Ovary (tissue), 9 donors: ENCODE measurements around the gene OBSCN. TPM values are rescaled to one million over a fixed set of nuclear protein-coding genes. Genes with fewer than 3 reads are reported as not detected.
A peak's percentile ranks its signal among the peaks of the same experiment; 100 is the strongest.

Experiments
- DNase-seq, 5 donors: peaks; one replicate each; pipeline ENCODE4 v3.0.0-alpha.2; 2019 to 2020
- H3K27ac ChIP-seq, 2 donors: fragments of 200-600 bp; one replicate each; pipeline versions ENCODE4 v1.5.1 to v1.8.0; 2019 to 2022
- H3K27me3 ChIP-seq: fragments of 200-600 bp; one replicate; pipeline ENCODE4 v1.8.0; 2022
- H3K36me3 ChIP-seq: fragments of 200-600 bp; sonication (generic); one replicate; pipeline ENCODE4 v1.5.1; 2019
- H3K4me1 ChIP-seq: one replicate; pipeline ENCODE4 v1.8.1; 2013; ENCODE audit warnings: mild to moderate bottlenecking, moderate library complexity; ENCODE audit not compliant: insufficient read depth
- H3K4me3 ChIP-seq: fragments of 200-600 bp; sonication (generic); one replicate; pipeline ENCODE4 v1.5.1; 2017
- H3K9me3 ChIP-seq, 2 donors: fragments of 200-600 bp in 1 of 2; sonication (generic) in 1 of 2; one replicate each; pipeline versions ENCODE4 v1.5.1 to v1.8.1; 2013 to 2019; ENCODE audit warnings: mild to moderate bottlenecking in 1 of 2, moderate library complexity in 1 of 2
- EP300 ChIP-seq: sonication (generic); formaldehyde crosslinking; IDR thresholded peaks from one replicate; pipeline ENCODE4 v1.6.1; 2017; ENCODE audit warnings: antibody characterized with exemption
- POLR2A ChIP-seq: fragments of 450-650 bp; IDR thresholded peaks from one replicate; pipeline ENCODE4 v1.6.1; 2017; ENCODE audit warnings: antibody characterized with exemption, mild to moderate bottlenecking, moderate library complexity
- WGBS, 3 donors: extraction: QIAGEN DNeasy Blood & Tissue Kit in 1 of 3; methylation state at CpG; one replicate each; pipeline versions ENCODE4 v1.1.5 to v1.1.7; 2013 to 2017; 5-methylcytosine and 5-hydroxymethylcytosine counted together
- intact Hi-C, 4 donors: fragments of 100-400 bp; cut with DNase I; formaldehyde crosslinking; loops; one replicate each; pipeline versions ENCODE4 v1.11.0 to v1.15.1; 2022 to 2023
- polyA plus RNA-seq, 2 donors: library from polyadenylated mRNA; stranded (reverse); fragments of 200-250 nt in 1 of 2; fragments of 350-450 nt in 1 of 2; fragmentation: Illumina TruSeq in 1 of 2; extraction: RNeasy Lipid Tissue Mini Kit (QIAGEN cat#74804) in 1 of 2; gene quantifications; one replicate each; pipeline ENCODE4 v1.2.3, GENCODE V29; 2013 to 2014
- total RNA-seq, 7 donors: library from RNA; depleted of rRNA in 2 of 7; stranded (reverse); fragments of >200 nt in 2 of 7; fragmentation: NEBNext Ultra II Directional in 3 of 7; extraction: Animal tissue kit (Norgen Biotek cat#: 25700) in 3 of 7; gene quantifications; one replicate each; pipeline versions ENCODE4 v1.1.0 to v1.2.4, GENCODE V29; 2016 to 2023
- TF ChIP-seq, protein P1 (sequence below), 3 donors: fragments of 450-650 bp in 2 of 3; fragments of 200-600 bp in 1 of 3; IDR thresholded peaks; one replicate each; pipeline versions ENCODE4 v1.5.1 to v1.8.0; 2016 to 2022; ENCODE audit warnings: antibody characterized with exemption in 3 of 3, mild to moderate bottlenecking in 1 of 3
- donor health status: DM: no; HTN: no; CAD: no; lungs with moderate emphysema.
- donor health status: DM: no; HTN: no; CAD: no.
- donor health status: Bipolar disorder and iron deficiency.
- donor health status: DM: yes; HTN: yes; CAD: no.
- donor health status: DM: no; HTN: no; CAD: no.
- donor health status: DM: yes; HTN: yes; CAD: no.

The OBSCN gene
- total and polyA plus RNA-seq, 9 donors, result 3.5 to 37.1 (median 29.0) TPM

DNA sequence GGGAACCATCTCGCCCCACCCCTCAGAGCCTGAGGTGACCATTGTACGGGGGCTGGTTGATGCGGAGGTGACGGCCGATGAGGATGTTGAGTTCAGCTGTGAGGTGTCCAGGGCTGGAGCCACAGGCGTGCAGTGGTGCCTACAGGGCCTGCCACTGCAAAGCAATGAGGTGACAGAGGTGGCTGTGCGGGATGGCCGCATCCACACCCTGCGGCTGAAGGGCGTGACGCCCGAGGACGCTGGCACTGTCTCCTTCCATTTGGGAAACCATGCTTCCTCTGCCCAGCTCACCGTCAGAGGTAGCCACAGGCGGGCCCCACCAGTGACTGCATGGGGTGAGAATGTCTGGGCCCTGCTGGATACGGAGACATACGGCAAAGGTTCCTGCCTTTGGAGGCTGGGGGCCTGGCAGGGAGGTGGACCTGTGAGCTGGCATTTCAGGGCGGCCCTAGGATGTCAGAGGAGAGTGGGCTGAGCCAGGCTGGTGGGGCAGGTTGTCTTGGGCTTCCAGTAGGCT is 100.3 kb downstream of the OBSCN start:
- TF ChIP-seq, protein P1, sequence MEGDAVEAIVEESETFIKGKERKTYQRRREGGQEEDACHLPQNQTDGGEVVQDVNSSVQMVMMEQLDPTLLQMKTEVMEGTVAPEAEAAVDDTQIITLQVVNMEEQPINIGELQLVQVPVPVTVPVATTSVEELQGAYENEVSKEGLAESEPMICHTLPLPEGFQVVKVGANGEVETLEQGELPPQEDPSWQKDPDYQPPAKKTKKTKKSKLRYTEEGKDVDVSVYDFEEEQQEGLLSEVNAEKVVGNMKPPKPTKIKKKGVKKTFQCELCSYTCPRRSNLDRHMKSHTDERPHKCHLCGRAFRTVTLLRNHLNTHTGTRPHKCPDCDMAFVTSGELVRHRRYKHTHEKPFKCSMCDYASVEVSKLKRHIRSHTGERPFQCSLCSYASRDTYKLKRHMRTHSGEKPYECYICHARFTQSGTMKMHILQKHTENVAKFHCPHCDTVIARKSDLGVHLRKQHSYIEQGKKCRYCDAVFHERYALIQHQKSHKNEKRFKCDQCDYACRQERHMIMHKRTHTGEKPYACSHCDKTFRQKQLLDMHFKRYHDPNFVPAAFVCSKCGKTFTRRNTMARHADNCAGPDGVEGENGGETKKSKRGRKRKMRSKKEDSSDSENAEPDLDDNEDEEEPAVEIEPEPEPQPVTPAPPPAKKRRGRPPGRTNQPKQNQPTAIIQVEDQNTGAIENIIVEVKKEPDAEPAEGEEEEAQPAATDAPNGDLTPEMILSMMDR (IDR thresholded peaks at IDR 0.05), result no peak
- TF ChIP-seq EP300 (no peak), POLR2A (no peak)
- H3K9me3 ChIP-seq, result peaks cover 0 to 7% of the 10 kb centered on the region in 2 donors
- H3K4me3 ChIP-seq, result no peak overlapping the region
- no peaks in the 10 kb centered on the region for H3K4me1 ChIP-seq
- H3K27ac ChIP-seq, result no peak overlapping the region
- peak in 3 of 5 donors; percentile 10 to 17 (median 15) for DNase-seq
- H3K27me3 ChIP-seq, result no peaks in the 10 kb centered on the region
- intact Hi-C loops, result no loop called here
- WGBS, 3 donors, result 82 to 87% (median 86%) methylated on average over 18 of the region's 18 CpGs
- no peaks in the 10 kb centered on the region for H3K36me3 ChIP-seq

DNA sequence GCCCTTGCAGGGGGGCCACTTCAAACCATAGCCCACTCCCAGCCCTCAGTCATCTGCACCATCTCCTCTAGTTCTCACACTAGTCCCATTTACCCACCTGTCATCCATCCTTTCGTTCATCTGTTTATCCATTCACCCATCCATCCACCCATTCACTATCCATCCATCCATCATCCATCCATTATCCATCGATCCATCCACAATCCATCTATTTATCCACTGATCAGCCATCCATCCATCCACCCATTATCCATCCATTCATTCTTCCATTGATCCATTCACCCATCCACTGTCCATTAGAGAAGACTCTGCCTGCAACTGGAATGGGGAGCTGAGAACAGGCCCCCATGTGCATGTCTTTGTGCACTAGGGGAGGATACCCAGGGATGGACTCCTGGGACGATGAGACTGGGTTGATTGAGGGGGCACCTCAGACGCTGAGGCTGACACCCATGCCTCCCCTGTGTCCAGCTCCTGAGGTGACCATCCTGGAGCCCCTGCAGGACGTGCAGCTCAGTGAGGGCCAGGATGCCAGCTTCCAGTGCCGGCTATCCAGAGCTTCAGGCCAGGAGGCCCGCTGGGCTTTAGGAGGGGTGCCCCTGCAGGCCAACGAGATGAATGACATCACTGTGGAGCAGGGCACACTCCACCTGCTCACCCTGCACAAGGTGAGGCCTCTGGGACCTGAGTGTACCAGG is 100.9 kb downstream of the OBSCN start:
- 75 to 88% (median 84%) methylated on average over 8 of the region's 8 CpGs for WGBS, 3 donors
- Histone ChIP-seq H3K4me3 (no peak overlapping the region), H3K9me3 (peaks cover 0 to 7% of the 10 kb centered on the region in 2 donors), H3K4me1 (no peaks in the 10 kb centered on the region), H3K27ac (no peak overlapping the region), H3K36me3 (no peaks in the 10 kb centered on the region), H3K27me3 (no peaks in the 10 kb centered on the region)
- intact Hi-C loops, result no loop called here
- DNase-seq, result no peak
- TF ChIP-seq, protein P1 (IDR thresholded peaks at IDR 0.05), result no peak
- no peak for TF ChIP-seq POLR2A
- no peak for TF ChIP-seq EP300

DNA sequence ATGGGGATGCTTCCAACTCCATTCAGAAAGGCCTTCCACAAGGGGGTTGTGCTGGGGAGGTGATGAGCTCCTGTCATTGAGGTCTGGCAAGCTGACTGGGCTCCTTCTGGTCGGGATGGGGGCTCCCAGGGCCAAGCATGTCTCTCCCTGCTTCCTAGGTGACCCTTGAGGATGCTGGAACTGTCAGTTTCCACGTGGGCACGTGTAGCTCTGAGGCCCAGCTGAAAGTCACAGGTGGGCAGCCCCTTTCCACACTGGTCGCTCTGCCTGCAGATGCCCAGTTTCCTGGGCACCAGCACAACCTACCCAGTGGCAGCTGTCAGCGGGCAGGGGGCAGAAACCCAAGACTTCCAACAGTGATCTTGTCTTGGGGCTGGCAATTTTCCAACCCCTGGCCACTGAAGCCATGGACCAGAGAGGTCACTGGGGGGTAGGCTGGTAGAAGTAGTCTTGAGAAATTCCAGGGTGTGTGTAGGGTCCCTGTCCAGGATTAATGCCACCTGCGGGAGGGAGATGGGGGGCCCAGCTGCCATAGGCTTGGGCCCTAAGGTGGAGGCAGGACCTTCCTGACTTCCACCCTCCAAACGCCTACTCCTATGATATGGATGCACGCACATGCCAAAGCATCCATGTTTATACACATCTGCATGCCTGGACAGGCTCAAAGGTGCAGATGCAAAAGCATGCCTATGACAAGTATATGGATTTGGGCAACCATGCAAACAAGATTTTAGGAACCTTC is 101.7 kb downstream of the OBSCN start:
- H3K27me3 ChIP-seq, result no peaks in the 10 kb centered on the region
- intact Hi-C loops, result no loop called here

DNA sequence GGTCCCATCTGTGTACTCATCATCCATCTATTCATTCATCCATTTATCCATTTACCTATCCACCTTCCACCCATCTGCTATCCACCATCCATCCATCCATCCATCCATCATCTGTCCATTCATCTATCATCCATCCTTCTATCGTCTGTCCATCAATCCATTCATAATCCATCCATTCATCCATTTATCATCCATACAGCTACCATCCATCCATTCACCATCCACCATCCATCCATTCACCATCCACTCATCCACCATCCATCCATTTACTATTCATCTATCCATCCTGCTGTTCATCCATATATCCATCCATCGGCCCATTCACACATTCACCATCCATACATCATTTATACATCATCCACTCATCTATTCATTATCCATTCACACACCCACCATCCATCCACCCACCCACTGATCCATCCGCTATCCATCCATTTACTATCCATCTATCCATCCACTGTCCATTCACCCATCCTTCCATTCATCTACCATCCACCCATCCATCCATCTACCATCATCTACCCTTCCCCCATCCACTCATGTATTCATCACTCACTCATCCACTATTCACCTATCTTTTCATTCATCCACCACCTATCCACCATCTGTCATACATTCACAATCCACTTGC is 102.4 kb downstream of the OBSCN start:
- H3K36me3 ChIP-seq, result no peaks in the 10 kb centered on the region
- no peaks in the 10 kb centered on the region for H3K27me3 ChIP-seq
- peaks cover 0 to 7% of the 10 kb centered on the region in 2 donors for H3K9me3 ChIP-seq
- 92 to 96% (median 96%) methylated on average over 3 of the region's 3 CpGs for WGBS, 3 donors
- intact Hi-C loops, result no loop called here
- no peak for DNase-seq
- H3K4me1 ChIP-seq, result no peaks in the 10 kb centered on the region
- no peak overlapping the region for H3K4me3 ChIP-seq
- no peak for TF ChIP-seq EP300
- TF ChIP-seq POLR2A, result no peak
- TF ChIP-seq, protein P1 (IDR thresholded peaks at IDR 0.05), result no peak
- H3K27ac ChIP-seq, result no peak overlapping the region

More for the DNA sequence above, 101.7 kb downstream of the OBSCN start:
- Histone ChIP-seq H3K4me3 (no peak overlapping the region), H3K36me3 (no peaks in the 10 kb centered on the region), H3K9me3 (peaks cover 0 to 7% of the 10 kb centered on the region in 2 donors), H3K27ac (no peak overlapping the region), H3K4me1 (no peaks in the 10 kb centered on the region)
- 84 to 87% (median 86%) methylated on average over 8 of the region's 8 CpGs for WGBS, 3 donors
- peak in 3 of 5 donors; percentile 7 to 20 (median 18) for DNase-seq
- no peak for TF ChIP-seq EP300
- TF ChIP-seq, protein P1 (IDR thresholded peaks at IDR 0.05), result no peak
- no peak for TF ChIP-seq POLR2A
